Loucy (cell line): ENCODE data around the gene KCTD8.

ENCODE experiments used
- H2AFZ ChIP-seq: fragments of 200-600 bp; sonication (generic); 2 replicates; pipeline ENCODE4 v1.6.0; 2016; ENCODE audit warnings: antibody characterized with exemption, mild to moderate bottlenecking, low read length, moderate library complexity
- H3F3A ChIP-seq: fragments of 200-600 bp; 2 replicates; pipeline ENCODE4 v1.6.0; 2016; ENCODE audit warnings: antibody characterized with exemption, low read depth, mild to moderate bottlenecking
- H3K27me3 ChIP-seq: fragments of 200-600 bp; sonication (generic); 2 replicates; pipeline ENCODE4 v1.6.1; 2014; ENCODE audit warnings: low read length, mild to moderate bottlenecking; ENCODE audit not compliant: insufficient read depth, poor library complexity, severe bottlenecking
- H3K36me3 ChIP-seq: fragments of 200-600 bp; sonication (generic); 2 replicates; pipeline ENCODE4 v1.6.1; 2016; ENCODE audit warnings: low read length; ENCODE audit not compliant: insufficient read depth
- H3K4me1 ChIP-seq: fragments of 200-600 bp; sonication (generic); 2 replicates; pipeline ENCODE4 v1.5.1; 2014; ENCODE audit warnings: low read length, mild to moderate bottlenecking; ENCODE audit not compliant: insufficient read depth, poor library complexity, severe bottlenecking
- H3K4me2 ChIP-seq: fragments of 200-600 bp; sonication (generic); 2 replicates; pipeline ENCODE4 v1.6.0; 2014; ENCODE audit warnings: antibody characterized with exemption, low read length, low read depth, mild to moderate bottlenecking; ENCODE audit not compliant: poor library complexity, severe bottlenecking
- H3K4me3 ChIP-seq: fragments of 200-600 bp; sonication (generic); 2 replicates; pipeline ENCODE4 v1.5.1; 2014; ENCODE audit warnings: low read length, mild to moderate bottlenecking, mixed read lengths; ENCODE audit not compliant: poor library complexity, severe bottlenecking
- H3K79me2 ChIP-seq: fragments of 200-600 bp; sonication (generic); 2 replicates; pipeline ENCODE4 v1.6.1; 2014; ENCODE audit warnings: low read length; ENCODE audit not compliant: insufficient read depth
- H3K9ac ChIP-seq: fragments of 200-600 bp; sonication (generic); 2 replicates; pipeline ENCODE4 v1.6.0; 2014; ENCODE audit warnings: mild to moderate bottlenecking, low read depth, low read length, moderate library complexity; ENCODE audit not compliant: poor library complexity, severe bottlenecking
- H3K9me2 ChIP-seq: fragments of 200-600 bp; sonication (generic); replicated peaks from 2 replicates; pipeline ENCODE4 v1.6.1; 2016; ENCODE audit warnings: low read depth, low read length, mixed read lengths
- H3K9me3 ChIP-seq: fragments of 200-600 bp; sonication (generic); 2 replicates; pipeline ENCODE4 v1.6.1; 2014; ENCODE audit warnings: mild to moderate bottlenecking, antibody characterized with exemption, low read length, low read depth; ENCODE audit not compliant: insufficient read depth
- H4K20me1 ChIP-seq: fragments of 200-600 bp; sonication (generic); 2 replicates; pipeline ENCODE4 v1.6.0; 2014; ENCODE audit warnings: antibody characterized with exemption, low read length, mild to moderate bottlenecking; ENCODE audit not compliant: insufficient read depth, poor library complexity, severe bottlenecking
- CTCF ChIP-seq: fragments of 200-600 bp; sonication (generic); conservative IDR thresholded peaks from 2 replicates; pipeline ENCODE4 v1.5.1; 2014; ENCODE audit warnings: mild to moderate bottlenecking, antibody characterized with exemption, low read length
- EZH2phosphoT487 ChIP-seq: fragments of 200-600 bp; IDR thresholded peaks from 2 replicates; pipeline ENCODE4 v1.6.1; 2018; ENCODE audit warnings: antibody characterized with exemption, mild to moderate bottlenecking, moderate library complexity, borderline replicate concordance

Gene KCTD8

GRCh38 chr4:44447563-44448504 lies 775 bp downstream of the KCTD8 start:
- Histone ChIP-seq H3K9me2 (no peaks in the 10 kb centered on the region), H3K27me3 (no peaks in the 10 kb centered on the region), H3K79me2 (no peaks in the 10 kb centered on the region), H2AFZ (no peak overlapping the region), H3K4me1 (no peaks in the 10 kb centered on the region), H3K4me2 (no peak overlapping the region), H3K36me3 (no peaks in the 10 kb centered on the region), H3K9ac (no peak overlapping the region), H3K4me3 (no peak overlapping the region), H3F3A (no peaks in the 10 kb centered on the region), H4K20me1 (no peaks in the 10 kb centered on the region), H3K9me3 (no peaks in the 10 kb centered on the region)
- TF ChIP-seq CTCF (no peak), EZH2phosphoT487 (no peak)

GRCh38 chr4:44446801-44447562 lies 1.6 kb downstream of the KCTD8 start:
- Histone ChIP-seq H2AFZ (no peak overlapping the region), H3K27me3 (no peaks in the 10 kb centered on the region), H3K4me3 (no peak overlapping the region), H3K36me3 (no peaks in the 10 kb centered on the region), H4K20me1 (no peaks in the 10 kb centered on the region), H3K79me2 (no peaks in the 10 kb centered on the region), H3K4me2 (no peak overlapping the region), H3K9ac (no peak overlapping the region), H3F3A (no peaks in the 10 kb centered on the region), H3K9me2 (no peaks in the 10 kb centered on the region), H3K9me3 (no peaks in the 10 kb centered on the region), H3K4me1 (no peaks in the 10 kb centered on the region)
- TF ChIP-seq CTCF = no peak

GRCh38 chr4:44446191-44446590 lies 2.4 kb downstream of the KCTD8 start:
- Histone ChIP-seq H3K9me3 (no peaks in the 10 kb centered on the region), H3K36me3 (no peaks in the 10 kb centered on the region), H2AFZ (no peak overlapping the region), H3K9me2 (no peaks in the 10 kb centered on the region), H3F3A (no peaks in the 10 kb centered on the region), H3K9ac (no peak overlapping the region), H3K4me2 (no peak overlapping the region), H3K27me3 (no peaks in the 10 kb centered on the region), H3K4me1 (no peaks in the 10 kb centered on the region), H4K20me1 (no peaks in the 10 kb centered on the region), H3K79me2 (no peaks in the 10 kb centered on the region), H3K4me3 (no peak overlapping the region)
- no peak for TF ChIP-seq CTCF
- no peak for TF ChIP-seq EZH2phosphoT487
